ENCODE data around the gene FHIT. TPM values are rescaled to one million over a fixed set of nuclear protein-coding genes. Genes with fewer than 3 reads are reported as not detected.

FHIT gene
- total and polyA plus RNA-seq, 2 donors from 2014 or later: 20.2 to 61.2 TPM

- no peak overlapping the region for H3K4me3 ChIP-seq (ENCODE audit: low read length in 3 of 3)
- H3K27ac ChIP-seq (ENCODE audit: low read depth in 2 of 2, low read length in 2 of 2): no peak overlapping the region
- no peak overlapping the region for H3K9ac ChIP-seq (ENCODE audit: low read length in 3 of 3)
- H3K9me3 ChIP-seq (ENCODE audit: control insufficient read depth in 2 of 3, insufficient read depth in 1 of 3, low read length in 3 of 3): no peaks in the 10 kb centered on the region
- intact Hi-C loops (cut with DNase I): no loop called here
- no peaks in the 10 kb centered on the region for H3K36me3 ChIP-seq (ENCODE audit: control insufficient read depth in 2 of 3, insufficient read depth in 3 of 3, low read length in 3 of 3)
- FAIRE-seq: no peak
- no peak for TF ChIP-seq CTCF (IDR thresholded peaks at IDR 0.05; ENCODE audit: borderline replicate concordance, extremely low read depth, insufficient read depth)
- no peaks in the 10 kb centered on the region for H3K27me3 ChIP-seq (ENCODE audit: control insufficient read depth, insufficient read depth, low read length)
- no peak for DNase-seq
- no peaks in the 10 kb centered on the region for H3K4me1 ChIP-seq (ENCODE audit: control insufficient read depth in 2 of 3, insufficient read depth in 2 of 3, low read depth in 1 of 3, low read length in 3 of 3)
Measured at GRCh38 chr3:60571511-60571910, 679.7 kb downstream of the FHIT start.

- Histone ChIP-seq H3K4me1 (ENCODE audit: control insufficient read depth in 2 of 3, insufficient read depth in 2 of 3, low read depth in 1 of 3, low read length in 3 of 3) (no peaks in the 10 kb centered on the region), H3K27ac (ENCODE audit: low read depth in 2 of 2, low read length in 2 of 2) (no peak overlapping the region), H3K9ac (ENCODE audit: low read length in 3 of 3) (no peak overlapping the region), H3K36me3 (ENCODE audit: control insufficient read depth in 2 of 3, insufficient read depth in 3 of 3, low read length in 3 of 3) (no peaks in the 10 kb centered on the region), H3K9me3 (ENCODE audit: control insufficient read depth in 2 of 3, insufficient read depth in 1 of 3, low read length in 3 of 3) (no peaks in the 10 kb centered on the region), H3K4me3 (ENCODE audit: low read length in 3 of 3) (no peak overlapping the region), H3K27me3 (ENCODE audit: control insufficient read depth, insufficient read depth, low read length) (no peaks in the 10 kb centered on the region)
- DNase-seq (no peak), FAIRE-seq (no peak)
- TF ChIP-seq CTCF (IDR thresholded peaks at IDR 0.05; ENCODE audit: borderline replicate concordance, extremely low read depth, insufficient read depth): no peak
- intact Hi-C loops (cut with DNase I): no loop called here
Measured at GRCh38 chr3:60557122-60557521, 694.1 kb downstream of the FHIT start.

DNA sequence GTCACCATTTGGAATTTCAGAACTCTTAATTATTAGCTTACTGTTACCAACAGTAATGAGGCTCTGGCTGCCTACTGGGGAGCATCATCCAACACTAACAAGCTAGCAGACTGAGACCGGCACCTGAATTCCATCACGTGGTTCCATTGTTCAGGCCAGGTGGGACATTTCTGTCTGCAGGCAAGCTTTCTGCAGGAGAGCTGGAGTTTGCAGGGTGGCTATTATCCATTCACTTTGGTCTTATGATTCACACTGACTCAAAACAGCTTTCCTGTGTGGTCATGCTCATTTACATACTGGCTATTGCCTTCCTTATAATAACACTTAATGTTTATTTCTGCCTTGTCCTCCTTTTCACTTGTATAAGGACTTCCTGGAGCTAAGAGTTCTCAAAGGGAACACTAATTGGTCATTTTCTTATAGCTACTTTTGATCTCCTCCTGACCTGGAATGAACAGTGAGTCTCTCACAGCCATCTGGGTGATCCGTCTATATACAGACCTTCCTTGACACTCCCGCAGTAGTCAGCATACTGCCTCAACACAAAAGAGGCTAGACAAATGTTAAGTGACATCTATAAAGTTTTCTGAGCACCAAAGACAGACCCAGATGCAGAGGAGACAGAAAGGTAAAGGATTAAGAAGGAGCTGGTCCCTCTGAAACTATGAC is 695.4 kb downstream of the FHIT start:
- Histone ChIP-seq H3K4me3 (ENCODE audit: low read length in 3 of 3) (no peak overlapping the region), H3K9ac (ENCODE audit: low read length in 3 of 3) (no peak overlapping the region), H3K9me3 (ENCODE audit: control insufficient read depth in 2 of 3, insufficient read depth in 1 of 3, low read length in 3 of 3) (no peaks in the 10 kb centered on the region), H3K27me3 (ENCODE audit: control insufficient read depth, insufficient read depth, low read length) (no peaks in the 10 kb centered on the region), H3K27ac (ENCODE audit: low read depth in 2 of 2, low read length in 2 of 2) (no peak overlapping the region), H3K4me1 (ENCODE audit: control insufficient read depth in 2 of 3, insufficient read depth in 2 of 3, low read depth in 1 of 3, low read length in 3 of 3) (no peaks in the 10 kb centered on the region), H3K36me3 (ENCODE audit: control insufficient read depth in 2 of 3, insufficient read depth in 3 of 3, low read length in 3 of 3) (no peaks in the 10 kb centered on the region)
- intact Hi-C loops (cut with DNase I): no loop called here
- FAIRE-seq (no peak), DNase-seq (no peak)
- no peak for TF ChIP-seq CTCF (IDR thresholded peaks at IDR 0.05; ENCODE audit: borderline replicate concordance, extremely low read depth, insufficient read depth)

- Histone ChIP-seq H3K4me3 (ENCODE audit: low read length in 3 of 3) (no peak overlapping the region), H3K9ac (ENCODE audit: low read length in 3 of 3) (no peak overlapping the region), H3K9me3 (ENCODE audit: control insufficient read depth in 2 of 3, insufficient read depth in 1 of 3, low read length in 3 of 3) (no peaks in the 10 kb centered on the region), H3K36me3 (ENCODE audit: control insufficient read depth in 2 of 3, insufficient read depth in 3 of 3, low read length in 3 of 3) (no peaks in the 10 kb centered on the region), H3K4me1 (ENCODE audit: control insufficient read depth in 2 of 3, insufficient read depth in 2 of 3, low read depth in 1 of 3, low read length in 3 of 3) (no peaks in the 10 kb centered on the region), H3K27ac (ENCODE audit: low read depth in 2 of 2, low read length in 2 of 2) (no peak overlapping the region), H3K27me3 (ENCODE audit: control insufficient read depth, insufficient read depth, low read length) (no peaks in the 10 kb centered on the region)
- intact Hi-C loops (cut with DNase I): no loop called here
- TF ChIP-seq CTCF (IDR thresholded peaks at IDR 0.05; ENCODE audit: borderline replicate concordance, extremely low read depth, insufficient read depth): no peak
- DNase-seq: no peak
- no peak for FAIRE-seq
Measured at GRCh38 chr3:60553144-60553543, 698.1 kb downstream of the FHIT start.

Measured in kidney (tissue), 14 donors.